ENCODE results near the gene CNBP.
"Not testable (repeated sequence)": the region's sequence is repeated elsewhere in the genome, so short reads cannot be mapped to it uniquely, and the experiment has no call there.

CNBP gene

GRCh38 chr3:129176051-129176450, 7.6 kb downstream of the CNBP start:
- no peak for DNase-seq (ENCODE audit: low spot score in 2 of 2)
- Histone ChIP-seq H3K36me3 (replicated peaks) (peaks cover 65% of the 10 kb centered on the region), H3K9me3 (no peaks in the 10 kb centered on the region), H3K27me3 (ENCODE audit: low read depth) (no peaks in the 10 kb centered on the region), H3K4me1 (peaks cover 11% of the 10 kb centered on the region; the same call in 1 of the 2 replicates), H3K4me3 (no peak overlapping the region)
- in situ Hi-C loops (cut with MboI; ENCODE audit: low sequenced_read_pairs): no loop called here

GRCh38 chr3:129173725-129174124, 10.0 kb downstream of the CNBP start:
- Histone ChIP-seq H3K9me3 (no peaks in the 10 kb centered on the region), H3K4me3 (no peak overlapping the region), H3K4me1 (0 out of 2 replicates have a peak, but pooled peaks cover 7% of the 10 kb centered on the region), H3K27me3 (ENCODE audit: low read depth) (no peaks in the 10 kb centered on the region), H3K36me3 (replicated peaks) (peaks cover 67% of the 10 kb centered on the region)
- in situ Hi-C loops (cut with MboI; ENCODE audit: low sequenced_read_pairs): no loop called here
- no peak for DNase-seq (ENCODE audit: low spot score in 2 of 2)

GRCh38 chr3:129173206-129173605, 10.5 kb downstream of the CNBP start:
- in situ Hi-C loops (cut with MboI; ENCODE audit: low sequenced_read_pairs): no loop called here
- Histone ChIP-seq H3K27me3 (ENCODE audit: low read depth) (no peaks in the 10 kb centered on the region), H3K4me3 (no peak overlapping the region), H3K36me3 (replicated peaks) (peaks cover 63% of the 10 kb centered on the region), H3K4me1 (0 out of 2 replicates have a peak, but pooled peaks cover 7% of the 10 kb centered on the region), H3K9me3 (no peaks in the 10 kb centered on the region)
- no peak for DNase-seq (ENCODE audit: low spot score in 2 of 2)

GRCh38 chr3:129166579-129167332, 16.9 kb downstream of the CNBP start:
- H3K4me3 ChIP-seq: no peak overlapping the region
- peaks cover 6% of the 10 kb centered on the region; the same call in 1 of the 2 replicates for H3K4me1 ChIP-seq
- in situ Hi-C loops (cut with MboI; ENCODE audit: low sequenced_read_pairs): no loop called here
- H3K9me3 ChIP-seq: no peaks in the 10 kb centered on the region
- H3K27me3 ChIP-seq (ENCODE audit: low read depth): no peaks in the 10 kb centered on the region
- no peak for DNase-seq (ENCODE audit: low spot score in 2 of 2)
- peaks cover 58% of the 10 kb centered on the region for H3K36me3 ChIP-seq (replicated peaks)

- in situ Hi-C loops (cut with MboI; ENCODE audit: low sequenced_read_pairs): not testable (repeated sequence)
- peaks cover 46% of the 10 kb centered on the region for H3K36me3 ChIP-seq (replicated peaks)
These were observed 18.1 kb downstream of the CNBP start for GRCh38 chr3:129165594-129165993.

GRCh38 chr3:129164500-129164899, 19.2 kb downstream of the CNBP start:
- H3K27me3 ChIP-seq (ENCODE audit: low read depth): no peaks in the 10 kb centered on the region
- DNase-seq (ENCODE audit: low spot score in 2 of 2): no peak
- no peaks in the 10 kb centered on the region for H3K9me3 ChIP-seq
- H3K4me1 ChIP-seq: peaks cover 9% of the 10 kb centered on the region
- H3K36me3 ChIP-seq (replicated peaks): peaks cover 35% of the 10 kb centered on the region
- no peak overlapping the region for H3K4me3 ChIP-seq
- in situ Hi-C loops (cut with MboI; ENCODE audit: low sequenced_read_pairs): no loop called here

More at GRCh38 chr3:129165594-129165993, 18.1 kb downstream of the CNBP start:
- H3K4me1 ChIP-seq; H3K9me3 ChIP-seq; DNase-seq (ENCODE audit: low spot score in 2 of 2); H3K4me3 ChIP-seq; H3K27me3 ChIP-seq (ENCODE audit: low read depth): not testable (repeated sequence)

- Histone ChIP-seq H3K4me3 (no peak overlapping the region; the same call in 1 of the 2 replicates), H3K36me3 (replicated peaks) (peaks cover 26% of the 10 kb centered on the region), H3K27me3 (ENCODE audit: low read depth) (no peaks in the 10 kb centered on the region), H3K9me3 (no peaks in the 10 kb centered on the region), H3K4me1 (peaks cover 10% of the 10 kb centered on the region)
- peak in 1 of 2 experiments; percentile 26 for DNase-seq (ENCODE audit: low spot score in 2 of 2)
- in situ Hi-C loops (cut with MboI; ENCODE audit: low sequenced_read_pairs): no loop called here
These were observed 20.7 kb downstream of the CNBP start for GRCh38 chr3:129162729-129163579.

- peaks cover 18% of the 10 kb centered on the region for H3K36me3 ChIP-seq (replicated peaks)
- DNase-seq (ENCODE audit: low spot score in 2 of 2): peak in 1 of 2 experiments; percentile 58
- in situ Hi-C loops (cut with MboI; ENCODE audit: low sequenced_read_pairs): no loop called here
- H3K27me3 ChIP-seq (ENCODE audit: low read depth): no peaks in the 10 kb centered on the region
- H3K4me1 ChIP-seq: peaks cover 10% of the 10 kb centered on the region
- peak overlapping the region; percentile 62 for H3K4me3 ChIP-seq
- H3K9me3 ChIP-seq: no peaks in the 10 kb centered on the region
These were observed 21.8 kb downstream of the CNBP start for GRCh38 chr3:129161860-129162271.

GRCh38 chr3:129160891-129161859, 22.5 kb downstream of the CNBP start, which contains the start of gene ISY1:
Gene ISY1, minus strand, starts transcription at chr3:129161063. Its CDS starts 88 bp downstream, at chr3:129160975.
- no peaks in the 10 kb centered on the region for H3K27me3 ChIP-seq (ENCODE audit: low read depth)
- no peaks in the 10 kb centered on the region for H3K9me3 ChIP-seq
- in situ Hi-C loops (cut with MboI; ENCODE audit: low sequenced_read_pairs): no loop called here
- DNase-seq (ENCODE audit: low spot score in 2 of 2): peak; percentile 90 to 91
- peak within 1 kb of the TSS; percentile 62 for H3K4me3 ChIP-seq
- peaks cover 18% of the 10 kb centered on the region for H3K36me3 ChIP-seq (replicated peaks)
- H3K4me1 ChIP-seq: peaks cover 10% of the 10 kb centered on the region

- no peak for DNase-seq (ENCODE audit: low spot score in 2 of 2)
- Histone ChIP-seq H3K9me3 (no peaks in the 10 kb centered on the region), H3K27me3 (ENCODE audit: low read depth) (no peaks in the 10 kb centered on the region), H3K4me3 (no peak overlapping the region), H3K36me3 (replicated peaks) (peaks cover 31% of the 10 kb centered on the region), H3K4me1 (no peaks in the 10 kb centered on the region)
- in situ Hi-C loops (cut with MboI; ENCODE audit: low sequenced_read_pairs): no loop called here
These were observed 38.9 kb downstream of the CNBP start for GRCh38 chr3:129144786-129145185.

- H3K27me3 ChIP-seq (ENCODE audit: low read depth); H3K4me1 ChIP-seq; H3K4me3 ChIP-seq; in situ Hi-C loops (cut with MboI; ENCODE audit: low sequenced_read_pairs); H3K9me3 ChIP-seq; DNase-seq (ENCODE audit: low spot score in 2 of 2): not testable (repeated sequence)
- H3K36me3 ChIP-seq (replicated peaks): peaks cover 28% of the 10 kb centered on the region
These were observed 42.7 kb downstream of the CNBP start for GRCh38 chr3:129141011-129141410.

- in situ Hi-C loops (cut with MboI; ENCODE audit: low sequenced_read_pairs): no loop called here
- Histone ChIP-seq H3K4me3 (no peak overlapping the region), H3K4me1 (no peaks in the 10 kb centered on the region), H3K27me3 (ENCODE audit: low read depth) (no peaks in the 10 kb centered on the region), H3K36me3 (replicated peaks) (peaks cover 29% of the 10 kb centered on the region), H3K9me3 (no peaks in the 10 kb centered on the region)
- no peak for DNase-seq (ENCODE audit: low spot score in 2 of 2)
These were observed 43.8 kb downstream of the CNBP start for GRCh38 chr3:129139911-129140310.

- peaks cover 50% of the 10 kb centered on the region for H3K36me3 ChIP-seq (replicated peaks)
- H3K4me3 ChIP-seq; DNase-seq (ENCODE audit: low spot score in 2 of 2); H3K4me1 ChIP-seq; in situ Hi-C loops (cut with MboI; ENCODE audit: low sequenced_read_pairs); H3K27me3 ChIP-seq (ENCODE audit: low read depth); H3K9me3 ChIP-seq: not testable (repeated sequence)
These were observed 47.4 kb downstream of the CNBP start for GRCh38 chr3:129136275-129136674.
